Mammary epithelial cell (primary cell): ENCODE results near the gene BAAT.

Experiments used
- CTCF ChIP-seq, 2 donors: IDR thresholded peaks in 1 of 2; conservative IDR thresholded peaks in 1 of 2; 2 replicates each; pipeline ENCODE4 v1.5.1; 2011 to 2012; ENCODE audit warnings: inconsistent platforms in 2 of 2, low read length in 2 of 2, mild to moderate bottlenecking in 2 of 2, control low read depth in 1 of 2, low read depth in 1 of 2; ENCODE audit not compliant: insufficient read depth in 1 of 2; ENCODE audit errors: extremely low read depth in 1 of 2
- EZH2 ChIP-seq: IDR thresholded peaks from 2 replicates; pipeline ENCODE4 v1.6.1; 2012; ENCODE audit warnings: low read length, inconsistent platforms, borderline replicate concordance

GRCh38 chr9:101333490-101333889 lies 51.3 kb downstream of the BAAT start:
- TF ChIP-seq EZH2 = no peak
- no peak for TF ChIP-seq CTCF (conservative IDR thresholded peaks at IDR 0.05 in 1 of 2, IDR thresholded peaks at IDR 0.05 in 1 of 2; ENCODE audit: extremely low read depth in 1 of 2, insufficient read depth in 1 of 2, low read depth in 1 of 2, low read length in 2 of 2)
